Tibial nerve (tissue), 3 donors: ENCODE data around the gene YWHAG.

Experiments used
- POLR2A ChIP-seq, 2 donors: fragments of 450-650 bp; IDR thresholded peaks; one replicate each; pipeline ENCODE4 v1.6.1; 2017; ENCODE audit warnings: antibody characterized with exemption in 2 of 2, mild to moderate bottlenecking in 2 of 2, moderate library complexity in 2 of 2
- TF ChIP-seq, protein P1 (sequence below), 5 experiments: fragments of 200-600 bp in 3 of 5; fragments of 450-650 bp in 2 of 5; sonication (generic) in 3 of 5; IDR thresholded peaks; one replicate each; pipeline ENCODE4 v1.5.1; 2016 to 2019; ENCODE audit warnings: antibody characterized with exemption in 5 of 5, mild to moderate bottlenecking in 3 of 5, moderate library complexity in 2 of 5

DNA sequence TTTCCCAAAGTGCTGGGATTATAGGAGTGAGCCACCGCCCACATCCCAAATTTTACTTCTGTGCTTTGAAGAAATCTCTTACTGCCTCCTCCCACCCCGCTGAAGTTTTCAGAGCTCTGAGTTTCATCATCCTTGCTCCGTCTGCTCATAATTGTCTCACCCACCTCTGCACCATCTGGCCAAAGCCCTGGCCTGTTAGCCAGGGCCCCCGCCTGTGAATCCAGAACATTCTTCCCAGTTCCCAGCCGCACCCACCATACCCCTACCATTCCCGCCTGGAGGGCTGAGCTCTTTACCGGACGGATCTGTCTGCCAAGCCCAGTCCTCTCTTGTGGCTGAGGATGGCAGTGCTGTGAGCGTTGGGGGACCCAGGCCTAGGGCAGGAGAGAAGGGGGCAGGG, 36.2 kb upstream of the YWHAG start:
- TF ChIP-seq POLR2A (IDR thresholded peaks at IDR 0.05): no peak
- TF ChIP-seq, protein P1, sequence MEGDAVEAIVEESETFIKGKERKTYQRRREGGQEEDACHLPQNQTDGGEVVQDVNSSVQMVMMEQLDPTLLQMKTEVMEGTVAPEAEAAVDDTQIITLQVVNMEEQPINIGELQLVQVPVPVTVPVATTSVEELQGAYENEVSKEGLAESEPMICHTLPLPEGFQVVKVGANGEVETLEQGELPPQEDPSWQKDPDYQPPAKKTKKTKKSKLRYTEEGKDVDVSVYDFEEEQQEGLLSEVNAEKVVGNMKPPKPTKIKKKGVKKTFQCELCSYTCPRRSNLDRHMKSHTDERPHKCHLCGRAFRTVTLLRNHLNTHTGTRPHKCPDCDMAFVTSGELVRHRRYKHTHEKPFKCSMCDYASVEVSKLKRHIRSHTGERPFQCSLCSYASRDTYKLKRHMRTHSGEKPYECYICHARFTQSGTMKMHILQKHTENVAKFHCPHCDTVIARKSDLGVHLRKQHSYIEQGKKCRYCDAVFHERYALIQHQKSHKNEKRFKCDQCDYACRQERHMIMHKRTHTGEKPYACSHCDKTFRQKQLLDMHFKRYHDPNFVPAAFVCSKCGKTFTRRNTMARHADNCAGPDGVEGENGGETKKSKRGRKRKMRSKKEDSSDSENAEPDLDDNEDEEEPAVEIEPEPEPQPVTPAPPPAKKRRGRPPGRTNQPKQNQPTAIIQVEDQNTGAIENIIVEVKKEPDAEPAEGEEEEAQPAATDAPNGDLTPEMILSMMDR (IDR thresholded peaks at IDR 0.05): no peak
